Keratinocyte (primary cell): ENCODE data around the gene OR52H1.

Experiments
- CTCF ChIP-seq, 3 experiments: IDR thresholded peaks in 1 of 3; conservative IDR thresholded peaks in 1 of 3; optimal IDR thresholded peaks in 1 of 3; 2 replicates in 2 of 3; 3 replicates in 1 of 3; pipeline versions ENCODE3 to v1.5.1; 2011; ENCODE audit warnings: low read length in 3 of 3, mild to moderate bottlenecking in 3 of 3, moderate library complexity in 2 of 3, control low read depth in 1 of 3, inconsistent platforms in 1 of 3; ENCODE audit not compliant: insufficient read depth in 2 of 3; ENCODE audit errors: extremely low read depth in 1 of 3
- EZH2 ChIP-seq: IDR thresholded peaks from one replicate; pipeline ENCODE4 v1.6.1; 2012; ENCODE audit warnings: inconsistent platforms, mild to moderate bottlenecking, low read length, moderate library complexity

- TF ChIP-seq CTCF (optimal IDR thresholded peaks at IDR 0.05 in 1 of 3, IDR thresholded peaks at IDR 0.05 in 1 of 3, conservative IDR thresholded peaks at IDR 0.05 in 1 of 3; ENCODE audit: extremely low read depth in 1 of 3, insufficient read depth in 2 of 3, low read length in 3 of 3) (no peak), EZH2 (no peak)
These were observed 31.7 kb downstream of the OR52H1 start, which contains the start of gene UBQLNL for GRCh38 chr11:5516599-5516998.
